Type B pancreatic cell (in vitro differentiated cells): ENCODE data around the gene ENDOD1. TPM values are rescaled to one million over a fixed set of nuclear protein-coding genes. Genes with fewer than 3 reads are reported as not detected.
A peak's percentile ranks its signal among the peaks of the same experiment; 100 is the strongest.

Experiments used
- DNase-seq: peaks from one replicate; pipeline ENCODE4 v3.0.0; 2021; ENCODE audit warnings: mixed read lengths; ENCODE audit not compliant: unreplicated experiment; ENCODE audit errors: extremely low spot score
- H3K27ac Mint-ChIP-seq: 2 replicates; pipeline ENCODE4 v1.8.0; 2021; ENCODE audit warnings: mild to moderate bottlenecking, mixed read lengths
- H3K27me3 Mint-ChIP-seq: 2 replicates; pipeline ENCODE4 v1.8.0; 2021; ENCODE audit warnings: mixed read lengths
- H3K36me3 Mint-ChIP-seq: 2 replicates; pipeline ENCODE4 v1.8.0; 2021; ENCODE audit warnings: mixed read lengths
- H3K4me1 Mint-ChIP-seq: one replicate; pipeline ENCODE4 v1.8.0; 2021; ENCODE audit warnings: mixed read lengths; ENCODE audit not compliant: unreplicated experiment
- H3K4me3 Mint-ChIP-seq: 2 replicates; pipeline ENCODE4 v1.8.0; 2021; ENCODE audit warnings: mild to moderate bottlenecking, mixed read lengths
- H3K9me3 Mint-ChIP-seq: 2 replicates; pipeline ENCODE4 v1.8.0; 2021; ENCODE audit warnings: mixed read lengths
- total RNA-seq: library from RNA; stranded (reverse); gene quantifications from 2 replicates; pipeline ENCODE4 v1.2.1, GENCODE V29; 2021; ENCODE audit warnings: low replicate concordance
- TF ChIP-seq, protein P1 (sequence below): fragments of 200-600 bp; sonication (generic); conservative IDR thresholded peaks from 2 replicates; pipeline ENCODE4 v1.5.0; 2021; ENCODE audit warnings: antibody characterized with exemption, mild to moderate bottlenecking

The ENDOD1 gene
- total RNA-seq, 1 donor from 2014 or later, result 12.0 TPM

- TF ChIP-seq, protein P1, sequence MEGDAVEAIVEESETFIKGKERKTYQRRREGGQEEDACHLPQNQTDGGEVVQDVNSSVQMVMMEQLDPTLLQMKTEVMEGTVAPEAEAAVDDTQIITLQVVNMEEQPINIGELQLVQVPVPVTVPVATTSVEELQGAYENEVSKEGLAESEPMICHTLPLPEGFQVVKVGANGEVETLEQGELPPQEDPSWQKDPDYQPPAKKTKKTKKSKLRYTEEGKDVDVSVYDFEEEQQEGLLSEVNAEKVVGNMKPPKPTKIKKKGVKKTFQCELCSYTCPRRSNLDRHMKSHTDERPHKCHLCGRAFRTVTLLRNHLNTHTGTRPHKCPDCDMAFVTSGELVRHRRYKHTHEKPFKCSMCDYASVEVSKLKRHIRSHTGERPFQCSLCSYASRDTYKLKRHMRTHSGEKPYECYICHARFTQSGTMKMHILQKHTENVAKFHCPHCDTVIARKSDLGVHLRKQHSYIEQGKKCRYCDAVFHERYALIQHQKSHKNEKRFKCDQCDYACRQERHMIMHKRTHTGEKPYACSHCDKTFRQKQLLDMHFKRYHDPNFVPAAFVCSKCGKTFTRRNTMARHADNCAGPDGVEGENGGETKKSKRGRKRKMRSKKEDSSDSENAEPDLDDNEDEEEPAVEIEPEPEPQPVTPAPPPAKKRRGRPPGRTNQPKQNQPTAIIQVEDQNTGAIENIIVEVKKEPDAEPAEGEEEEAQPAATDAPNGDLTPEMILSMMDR, result no peak
- H3K9me3 Mint-ChIP-seq, result no peaks in the 10 kb centered on the region
- no peaks in the 10 kb centered on the region for H3K4me1 Mint-ChIP-seq
- H3K4me3 Mint-ChIP-seq, result no peak overlapping the region
- DNase-seq, result no peak
- no peaks in the 10 kb centered on the region for H3K36me3 Mint-ChIP-seq
- H3K27ac Mint-ChIP-seq, result no peak overlapping the region
- H3K27me3 Mint-ChIP-seq, result peaks cover 14% of the 10 kb centered on the region
Observed at GRCh38 chr11:95059046-95059445, 30.6 kb upstream of the ENDOD1 start.

DNA sequence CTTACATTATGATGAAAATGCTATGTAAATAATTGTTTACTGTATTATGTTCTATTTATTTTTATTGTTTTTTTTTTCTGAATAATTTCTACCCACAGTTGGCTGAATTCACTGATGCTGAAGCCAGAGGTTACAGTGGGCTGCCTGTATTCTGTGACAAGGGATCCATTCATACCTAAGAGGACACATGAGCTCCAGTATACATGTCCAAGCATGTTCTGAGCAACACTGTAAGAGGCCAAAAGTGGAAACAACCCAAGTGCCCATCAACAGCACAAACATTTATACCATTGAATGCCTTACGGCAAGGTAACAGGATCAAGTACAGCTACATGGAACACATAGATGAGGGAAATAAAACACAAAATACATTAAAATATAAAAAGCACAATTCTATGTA, 24.3 kb upstream of the ENDOD1 start:
- DNase-seq, result no peak
- Mint-ChIP-seq H3K36me3 (peaks cover 8% of the 10 kb centered on the region), H3K4me3 (peak overlapping the region; percentile 65), H3K9me3 (no peaks in the 10 kb centered on the region), H3K27me3 (peaks cover 3% of the 10 kb centered on the region), H3K27ac (no peak overlapping the region), H3K4me1 (peaks cover 15% of the 10 kb centered on the region)
- TF ChIP-seq, protein P1, result no peak

DNA sequence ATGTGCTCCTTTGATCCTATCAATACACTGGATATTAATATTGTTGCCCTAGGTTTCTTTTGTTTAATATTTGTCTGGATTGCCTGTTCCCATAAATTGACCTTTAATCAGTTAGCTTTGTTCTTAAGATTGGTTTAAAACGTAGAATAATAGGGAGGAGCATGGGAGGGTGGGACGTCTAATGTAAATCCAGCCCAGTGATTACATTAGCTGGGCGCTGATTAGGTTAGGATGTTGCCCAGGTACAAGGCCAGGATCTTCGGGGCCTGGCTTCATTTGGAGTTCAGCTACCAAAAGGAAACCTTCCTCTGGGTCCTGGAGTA, 23.0 kb upstream of the ENDOD1 start, which contains the start of gene SRSF8:
Gene SRSF8, plus strand, starts transcription at position 204 of the 323 bp plus-strand sequence. CDS start 308 bp downstream, outside the sequence.
- Mint-ChIP-seq H3K4me1 (peaks cover 15% of the 10 kb centered on the region), H3K27ac (peak within 1 kb of the TSS; percentile 99), H3K36me3 (peaks cover 14% of the 10 kb centered on the region), H3K9me3 (no peaks in the 10 kb centered on the region), H3K27me3 (no peaks in the 10 kb centered on the region), H3K4me3 (peak within 1 kb of the TSS; percentile 99)
- DNase-seq, result no peak
- TF ChIP-seq, protein P1, result no peak

GRCh38 chr11:95067039-95067840, 22.4 kb upstream of the ENDOD1 start:
- Mint-ChIP-seq H3K9me3 (no peaks in the 10 kb centered on the region), H3K27me3 (no peaks in the 10 kb centered on the region), H3K4me1 (peaks cover 15% of the 10 kb centered on the region), H3K36me3 (peaks cover 14% of the 10 kb centered on the region), H3K27ac (peak overlapping the region; percentile 99), H3K4me3 (peak overlapping the region; percentile 99)
- peak; percentile 87 for DNase-seq
- TF ChIP-seq, protein P1, result peak; percentile 72

GRCh38 chr11:95067841-95068219, 21.8 kb upstream of the ENDOD1 start:
- no peak for DNase-seq
- H3K36me3 Mint-ChIP-seq, result peaks cover 14% of the 10 kb centered on the region
- peaks cover 15% of the 10 kb centered on the region for H3K4me1 Mint-ChIP-seq
- TF ChIP-seq, protein P1, result no peak
- no peaks in the 10 kb centered on the region for H3K27me3 Mint-ChIP-seq
- H3K27ac Mint-ChIP-seq, result peak overlapping the region; percentile 99
- peak overlapping the region; percentile 99 for H3K4me3 Mint-ChIP-seq
- H3K9me3 Mint-ChIP-seq, result no peaks in the 10 kb centered on the region
